ENCODE measurements around the gene UNKL.

UNKL gene

DNA sequence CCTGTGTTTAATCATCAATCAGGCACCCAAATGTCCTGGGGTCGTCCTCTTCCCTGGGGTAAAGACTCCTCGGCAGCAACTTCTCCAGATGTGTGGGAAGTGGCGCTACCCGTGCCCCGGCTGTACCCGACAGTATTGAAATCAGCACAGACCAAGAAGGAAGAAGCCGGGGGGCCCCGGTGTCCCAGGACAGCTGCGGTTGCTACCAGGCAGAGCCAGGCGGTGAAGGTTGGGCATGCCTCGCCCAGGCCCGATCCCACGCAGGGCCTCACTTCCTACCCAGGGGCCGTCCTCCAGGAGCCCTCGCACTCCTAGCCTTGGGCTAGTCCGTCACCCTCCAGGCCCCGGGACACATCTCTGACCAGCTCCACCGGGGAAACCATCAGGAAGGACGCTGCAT is 38.8 kb upstream of the UNKL start:
- Histone ChIP-seq H3K4me1 (ENCODE audit: insufficient read depth, low read length) (no peaks in the 10 kb centered on the region), H3K4me3 (ENCODE audit: low read length) (no peak overlapping the region), H3K36me3 (ENCODE audit: insufficient read depth, low read length) (peaks cover 62% of the 10 kb centered on the region), H3K9ac (ENCODE audit: low read depth, low read length) (no peak overlapping the region), H3K27me3 (ENCODE audit: insufficient read depth, low read length) (no peaks in the 10 kb centered on the region), H3K27ac (ENCODE audit: low read depth, low read length) (no peak overlapping the region), H3K9me3 (ENCODE audit: insufficient read depth, low read depth, low read length) (no peaks in the 10 kb centered on the region)
- WGBS = 97% methylated on average over 19 of the region's 19 CpGs

DNA sequence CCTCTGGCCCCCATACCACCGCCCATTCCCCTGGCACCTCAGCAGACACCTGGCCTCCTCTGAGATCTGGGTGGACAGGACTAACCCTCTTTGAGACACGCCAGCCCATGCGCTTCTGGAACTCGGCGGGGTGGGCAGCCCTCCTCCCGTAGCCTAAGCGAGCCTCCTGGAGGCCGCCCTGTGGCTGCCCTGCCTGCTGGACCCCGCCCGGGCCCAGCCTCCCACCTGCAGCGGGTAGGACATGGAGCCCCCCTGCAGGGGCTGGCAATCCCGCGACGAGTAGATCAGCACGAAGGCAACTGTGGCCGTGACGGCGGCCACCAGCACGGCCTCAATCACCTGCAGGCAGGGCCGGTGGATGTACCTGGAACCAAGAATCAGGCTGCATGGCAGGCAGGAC is 38.0 kb upstream of the UNKL start:
- Histone ChIP-seq H3K27me3 (ENCODE audit: insufficient read depth, low read length) (no peaks in the 10 kb centered on the region), H3K9me3 (ENCODE audit: insufficient read depth, low read depth, low read length) (no peaks in the 10 kb centered on the region), H3K27ac (ENCODE audit: low read depth, low read length) (no peak overlapping the region), H3K36me3 (ENCODE audit: insufficient read depth, low read length) (peaks cover 65% of the 10 kb centered on the region), H3K4me1 (ENCODE audit: insufficient read depth, low read length) (no peaks in the 10 kb centered on the region), H3K4me3 (ENCODE audit: low read length) (no peak overlapping the region), H3K9ac (ENCODE audit: low read depth, low read length) (no peak overlapping the region)
- WGBS = 92% methylated on average over 20 of the region's 20 CpGs

DNA sequence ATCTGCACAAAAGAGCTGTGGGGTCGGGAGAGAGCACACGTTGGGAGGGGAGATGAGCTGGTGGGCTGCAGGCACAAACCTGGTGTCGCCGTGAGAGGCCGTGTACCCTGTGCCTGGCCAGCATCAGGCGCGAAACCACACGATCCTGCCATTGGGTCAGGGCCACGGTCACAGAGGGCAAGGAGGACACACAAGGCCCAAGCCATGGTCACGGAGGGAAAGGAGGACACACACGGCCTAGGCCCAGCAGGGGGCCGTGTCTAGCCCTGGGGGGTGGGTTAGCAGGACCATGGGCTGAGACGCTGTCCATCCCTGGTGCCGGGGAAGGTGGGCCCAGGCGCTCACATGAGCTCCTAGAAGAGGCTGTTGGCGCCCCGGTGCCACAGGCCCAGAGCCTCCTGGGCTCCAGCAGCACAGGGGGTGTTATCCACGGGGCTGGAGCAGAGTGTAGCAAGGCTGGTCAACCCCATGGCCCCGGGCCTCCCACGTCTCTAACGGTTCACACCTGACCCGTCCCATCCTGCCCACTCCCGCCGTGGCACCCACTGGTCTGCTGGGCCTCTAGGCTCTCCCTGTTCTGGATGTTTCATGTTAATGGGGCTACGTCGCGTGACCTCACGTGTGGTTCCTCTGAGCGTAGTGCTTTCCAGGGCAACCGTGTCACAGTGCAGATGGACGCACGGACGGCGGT is 37.3 kb upstream of the UNKL start:
- H3K9ac ChIP-seq (ENCODE audit: low read depth, low read length) = no peak overlapping the region
- peaks cover 62% of the 10 kb centered on the region for H3K36me3 ChIP-seq (ENCODE audit: insufficient read depth, low read length)
- H3K9me3 ChIP-seq (ENCODE audit: insufficient read depth, low read depth, low read length) = no peaks in the 10 kb centered on the region
- no peaks in the 10 kb centered on the region for H3K4me1 ChIP-seq (ENCODE audit: insufficient read depth, low read length)
- H3K4me3 ChIP-seq (ENCODE audit: low read length) = no peak overlapping the region
- 95% methylated on average over 34 of the region's 34 CpGs for WGBS
- no peak overlapping the region for H3K27ac ChIP-seq (ENCODE audit: low read depth, low read length)
- H3K27me3 ChIP-seq (ENCODE audit: insufficient read depth, low read length) = no peaks in the 10 kb centered on the region

GRCh38 chr16:1450841-1451240 is 36.3 kb upstream of the UNKL start:
- H3K4me1 ChIP-seq (ENCODE audit: insufficient read depth, low read length) = no peaks in the 10 kb centered on the region
- no peak overlapping the region for H3K9ac ChIP-seq (ENCODE audit: low read depth, low read length)
- no peak overlapping the region for H3K4me3 ChIP-seq (ENCODE audit: low read length)
- H3K27me3 ChIP-seq (ENCODE audit: insufficient read depth, low read length) = no peaks in the 10 kb centered on the region
- 94% methylated on average over 21 of the region's 21 CpGs for WGBS
- no peak overlapping the region for H3K27ac ChIP-seq (ENCODE audit: low read depth, low read length)
- peaks cover 65% of the 10 kb centered on the region for H3K36me3 ChIP-seq (ENCODE audit: insufficient read depth, low read length)
- no peaks in the 10 kb centered on the region for H3K9me3 ChIP-seq (ENCODE audit: insufficient read depth, low read depth, low read length)

GRCh38 chr16:1450218-1450617 is 35.7 kb upstream of the UNKL start:
- WGBS = 94% methylated on average over 29 of the region's 29 CpGs
- Histone ChIP-seq H3K27ac (ENCODE audit: low read depth, low read length) (no peak overlapping the region), H3K4me3 (ENCODE audit: low read length) (no peak overlapping the region), H3K9me3 (ENCODE audit: insufficient read depth, low read depth, low read length) (no peaks in the 10 kb centered on the region), H3K36me3 (ENCODE audit: insufficient read depth, low read length) (peaks cover 62% of the 10 kb centered on the region), H3K27me3 (ENCODE audit: insufficient read depth, low read length) (no peaks in the 10 kb centered on the region), H3K9ac (ENCODE audit: low read depth, low read length) (no peak overlapping the region), H3K4me1 (ENCODE audit: insufficient read depth, low read length) (no peaks in the 10 kb centered on the region)

- H3K27me3 ChIP-seq (ENCODE audit: insufficient read depth, low read length) = no peaks in the 10 kb centered on the region
- H3K36me3 ChIP-seq (ENCODE audit: insufficient read depth, low read length) = peaks cover 54% of the 10 kb centered on the region
- H3K9me3 ChIP-seq (ENCODE audit: insufficient read depth, low read depth, low read length) = no peaks in the 10 kb centered on the region
- no peak overlapping the region for H3K4me3 ChIP-seq (ENCODE audit: low read length)
- H3K9ac ChIP-seq (ENCODE audit: low read depth, low read length) = no peak overlapping the region
- WGBS = 96% methylated on average over 25 of the region's 25 CpGs
- no peaks in the 10 kb centered on the region for H3K4me1 ChIP-seq (ENCODE audit: insufficient read depth, low read length)
- no peak overlapping the region for H3K27ac ChIP-seq (ENCODE audit: low read depth, low read length)
Observed at GRCh38 chr16:1449201-1449788, 34.8 kb upstream of the UNKL start.

- no peaks in the 10 kb centered on the region for H3K4me1 ChIP-seq (ENCODE audit: insufficient read depth, low read length)
- no peaks in the 10 kb centered on the region for H3K9me3 ChIP-seq (ENCODE audit: insufficient read depth, low read depth, low read length)
- no peaks in the 10 kb centered on the region for H3K27me3 ChIP-seq (ENCODE audit: insufficient read depth, low read length)
- H3K4me3 ChIP-seq (ENCODE audit: low read length) = no peak overlapping the region
- H3K27ac ChIP-seq (ENCODE audit: low read depth, low read length) = no peak overlapping the region
- no peak overlapping the region for H3K9ac ChIP-seq (ENCODE audit: low read depth, low read length)
- H3K36me3 ChIP-seq (ENCODE audit: insufficient read depth, low read length) = peaks cover 47% of the 10 kb centered on the region
- 92% methylated on average over 30 of the region's 30 CpGs for WGBS
Observed at GRCh38 chr16:1448536-1449116, 34.1 kb upstream of the UNKL start.

DNA sequence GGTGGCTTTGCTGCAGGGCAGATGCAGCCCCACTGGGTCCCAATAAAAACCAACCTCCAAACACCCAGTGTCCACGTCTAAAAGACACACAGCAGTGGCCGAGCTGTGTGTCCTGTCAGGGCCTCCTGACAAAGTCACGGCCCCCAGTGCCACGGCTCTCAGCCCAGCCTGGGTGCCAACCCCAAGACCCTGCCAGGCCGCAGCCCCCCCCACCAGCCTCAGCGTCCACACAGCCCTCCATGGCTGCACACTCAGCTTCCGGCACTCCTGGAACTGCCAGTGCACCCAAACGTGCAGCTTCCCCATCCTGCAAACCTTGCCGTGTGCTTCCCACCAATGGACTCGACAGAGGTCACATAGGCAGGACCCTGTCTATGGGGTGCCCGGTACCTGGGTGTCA is 33.5 kb upstream of the UNKL start:
- Histone ChIP-seq H3K9me3 (ENCODE audit: insufficient read depth, low read depth, low read length) (no peaks in the 10 kb centered on the region), H3K4me3 (ENCODE audit: low read length) (no peak overlapping the region), H3K4me1 (ENCODE audit: insufficient read depth, low read length) (no peaks in the 10 kb centered on the region), H3K27me3 (ENCODE audit: insufficient read depth, low read length) (no peaks in the 10 kb centered on the region), H3K9ac (ENCODE audit: low read depth, low read length) (no peak overlapping the region), H3K27ac (ENCODE audit: low read depth, low read length) (no peak overlapping the region), H3K36me3 (ENCODE audit: insufficient read depth, low read length) (peaks cover 41% of the 10 kb centered on the region)
- WGBS = 95% methylated on average over 11 of the region's 11 CpGs

DNA sequence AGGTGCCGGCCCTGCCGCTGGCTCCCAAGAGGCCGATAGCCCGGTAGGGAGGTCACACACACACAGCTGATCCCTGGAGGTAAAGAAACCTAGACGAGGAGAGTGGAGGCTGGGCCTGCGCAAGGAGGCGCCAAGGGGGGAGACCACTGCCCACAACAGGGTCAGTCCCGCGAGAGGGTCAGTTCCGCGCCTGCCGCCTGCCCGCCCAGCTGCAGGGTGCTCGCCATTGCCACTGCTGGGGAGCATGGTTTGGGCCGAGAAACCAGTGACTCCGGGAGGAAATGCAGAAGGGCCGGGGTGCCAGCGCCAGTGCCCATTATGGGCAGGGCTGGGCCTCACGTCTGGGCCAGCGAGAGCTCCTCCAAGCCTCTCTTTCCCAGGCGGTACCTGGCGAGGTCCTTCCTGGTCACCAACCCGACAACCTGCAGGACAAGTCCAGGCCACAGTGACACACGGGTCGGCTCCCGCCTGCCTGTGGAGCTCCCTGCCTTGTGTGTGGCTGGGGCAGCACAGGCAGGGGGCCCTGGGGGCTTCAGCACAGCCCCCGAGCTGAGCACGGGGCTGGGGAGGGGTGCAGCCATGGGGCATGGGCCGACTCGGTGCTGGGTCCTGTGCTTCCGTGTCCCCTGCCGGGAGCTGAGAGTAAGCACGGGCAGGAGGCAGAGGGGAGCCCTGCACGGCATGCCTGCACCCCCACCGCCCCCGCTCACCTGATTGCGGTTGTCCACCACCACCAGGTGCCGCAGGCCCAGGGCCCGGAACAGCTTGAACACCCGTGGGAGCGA is 32.0 kb upstream of the UNKL start:
- WGBS = 96% methylated on average over 41 of the region's 41 CpGs

DNA sequence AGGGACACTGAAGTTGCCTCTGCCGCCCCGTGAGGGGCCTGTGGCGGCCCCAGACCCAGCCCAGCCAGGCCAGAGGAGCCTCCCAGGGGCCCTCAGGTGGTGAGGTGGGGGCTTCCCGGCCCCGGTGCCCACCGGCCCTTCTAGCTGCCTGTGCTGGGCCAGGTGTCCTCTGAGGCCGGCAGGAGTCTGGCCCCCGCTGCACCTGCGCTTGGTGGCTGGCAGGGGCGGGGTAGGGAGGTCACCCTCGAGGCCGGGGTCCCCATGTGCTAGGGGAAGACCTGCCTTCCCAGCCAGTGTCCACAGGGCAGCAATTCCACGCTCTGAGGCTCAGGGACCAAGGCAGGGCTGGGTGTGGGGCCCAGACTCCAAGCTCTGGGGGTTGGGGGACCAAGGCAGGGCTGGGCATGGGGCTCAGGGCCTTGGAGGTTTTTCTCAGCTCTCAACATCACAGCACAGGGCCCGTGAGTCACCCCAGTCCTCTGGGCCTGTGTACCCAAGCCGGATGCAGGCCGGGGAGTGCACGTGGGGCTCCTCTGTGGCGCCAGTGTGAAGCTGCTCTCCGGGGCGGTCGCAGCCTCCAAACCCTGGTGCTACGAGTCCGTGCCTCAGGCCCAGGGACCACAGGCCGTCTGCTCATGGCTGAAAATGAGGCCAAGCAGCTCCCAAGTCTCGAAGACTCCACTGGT is 31.2 kb upstream of the UNKL start:
- Histone ChIP-seq H3K27me3 (ENCODE audit: insufficient read depth, low read length) (no peaks in the 10 kb centered on the region), H3K36me3 (ENCODE audit: insufficient read depth, low read length) (peaks cover 21% of the 10 kb centered on the region), H3K9ac (ENCODE audit: low read depth, low read length) (no peak overlapping the region), H3K9me3 (ENCODE audit: insufficient read depth, low read depth, low read length) (no peaks in the 10 kb centered on the region), H3K27ac (ENCODE audit: low read depth, low read length) (no peak overlapping the region), H3K4me1 (ENCODE audit: insufficient read depth, low read length) (no peaks in the 10 kb centered on the region), H3K4me3 (ENCODE audit: low read length) (no peak overlapping the region)
- WGBS = 94% methylated on average over 25 of the region's 25 CpGs

More for the DNA sequence above, 32.0 kb upstream of the UNKL start:
- H3K4me1 ChIP-seq (ENCODE audit: insufficient read depth, low read length) = no peaks in the 10 kb centered on the region
- peaks cover 28% of the 10 kb centered on the region for H3K36me3 ChIP-seq (ENCODE audit: insufficient read depth, low read length)
- no peak overlapping the region for H3K27ac ChIP-seq (ENCODE audit: low read depth, low read length)
- H3K9me3 ChIP-seq (ENCODE audit: insufficient read depth, low read depth, low read length) = no peaks in the 10 kb centered on the region
- no peak overlapping the region for H3K4me3 ChIP-seq (ENCODE audit: low read length)
- H3K27me3 ChIP-seq (ENCODE audit: insufficient read depth, low read length) = no peaks in the 10 kb centered on the region
- no peak overlapping the region for H3K9ac ChIP-seq (ENCODE audit: low read depth, low read length)

Data from HUES64 (cell line).